GM23338 (cell line): Measurements from ENCODE around the gene THRB. TPM values are rescaled to one million over a fixed set of nuclear protein-coding genes. Genes with fewer than 3 reads are reported as not detected.
"Not testable (repeated sequence)": the region's sequence is repeated elsewhere in the genome, so short reads cannot be mapped to it uniquely, and the experiment has no call there.

ENCODE experiments used
- ATAC-seq: fragments of 200-7000 bp; cut with Tn5 transposase; 3 replicates; pipeline ENCODE4 v1.9.1; 2020
- DNase-seq: peaks from one replicate; pipeline ENCODE4 v3.0.0-alpha.2; 2015; ENCODE audit warnings: low spot score
- H2AFZ ChIP-seq: fragments of 200-600 bp; sonication (generic); 2 replicates; pipeline ENCODE4 v1.8.0; 2016; ENCODE audit warnings: antibody characterized with exemption, mild to moderate bottlenecking, moderate library complexity
- H3F3A ChIP-seq: fragments of 200-600 bp; sonication (generic); replicated peaks from 2 replicates; pipeline ENCODE4 v1.8.0; 2017; ENCODE audit warnings: antibody characterized with exemption, mixed run types, low read depth
- H3K27ac ChIP-seq: fragments of 200-600 bp; sonication (generic); 2 replicates; pipeline ENCODE4 v1.6.1; 2016; ENCODE audit warnings: low read depth
- H3K27me3 ChIP-seq: fragments of 200-600 bp; sonication (generic); 2 replicates; pipeline ENCODE4 v1.8.0; 2016; ENCODE audit warnings: mild to moderate bottlenecking, mixed run types, moderate library complexity; ENCODE audit not compliant: insufficient read depth
- H3K36me3 ChIP-seq: fragments of 200-600 bp; sonication (generic); 2 replicates; pipeline ENCODE4 v1.8.0; 2016; ENCODE audit warnings: mild to moderate bottlenecking; ENCODE audit not compliant: insufficient read depth
- H3K4me1 ChIP-seq: fragments of 200-600 bp; sonication (generic); 2 replicates; pipeline ENCODE4 v1.8.0; 2016; ENCODE audit warnings: mild to moderate bottlenecking, moderate library complexity; ENCODE audit not compliant: insufficient read depth
- H3K4me2 ChIP-seq: fragments of 200-600 bp; sonication (generic); 2 replicates; pipeline ENCODE4 v1.7.1; 2017; ENCODE audit warnings: mixed run types
- H3K4me3 ChIP-seq: fragments of 200-600 bp; sonication (generic); 2 replicates; pipeline ENCODE4 v1.6.1; 2016; ENCODE audit warnings: mixed run types
- H3K79me2 ChIP-seq: fragments of 200-600 bp; sonication (generic); replicated peaks from 2 replicates; pipeline ENCODE4 v1.8.0; 2017; ENCODE audit warnings: mild to moderate bottlenecking; ENCODE audit not compliant: insufficient read depth
- H3K9me2 ChIP-seq: fragments of 200-600 bp; sonication (generic); 2 replicates; pipeline ENCODE4 v1.8.0; 2017; ENCODE audit not compliant: insufficient read depth
- H4K20me1 ChIP-seq: fragments of 200-600 bp; sonication (generic); replicated peaks from 2 replicates; pipeline ENCODE4 v1.8.0; 2017; ENCODE audit warnings: mild to moderate bottlenecking; ENCODE audit not compliant: insufficient read depth
- H3K27ac Mint-ChIP-seq: 2 replicates; pipeline ENCODE4 v1.8.0; 2020; ENCODE audit warnings: inconsistent platforms, mild to moderate bottlenecking, moderate library complexity, mixed read lengths
- H3K27me3 Mint-ChIP-seq: 3 replicates; pipeline ENCODE4 v1.8.0; 2022; ENCODE audit warnings: low read depth, mild to moderate bottlenecking, moderate library complexity, mixed read lengths, inconsistent platforms; ENCODE audit not compliant: insufficient read depth, poor library complexity
- H3K36me3 Mint-ChIP-seq: 3 replicates; pipeline ENCODE4 v1.8.0; 2021; ENCODE audit warnings: low read depth, mild to moderate bottlenecking, inconsistent platforms, moderate library complexity, mixed read lengths
- H3K4me1 Mint-ChIP-seq: 3 replicates; pipeline ENCODE4 v1.8.0; 2020; ENCODE audit warnings: mild to moderate bottlenecking, inconsistent platforms, mixed read lengths
- H3K4me3 Mint-ChIP-seq: 3 replicates; pipeline ENCODE4 v1.8.0; 2021; ENCODE audit warnings: moderate library complexity, mild to moderate bottlenecking, inconsistent platforms, mixed read lengths
- H3K9me3 Mint-ChIP-seq: 3 replicates; pipeline ENCODE4 v1.8.0; 2020; ENCODE audit warnings: moderate library complexity, mild to moderate bottlenecking, inconsistent platforms, mixed read lengths
- CREB1 ChIP-seq: fragments of 250-450 bp; sonication (Bioruptor Pico); IDR thresholded peaks from 2 replicates; pipeline ENCODE4 v1.5.0; 2020; ENCODE audit warnings: low read depth, mild to moderate bottlenecking, moderate library complexity
- CTCF ChIP-seq, 2 experiments: fragments of 200-600 bp in 1 of 2; sonication (generic) in 1 of 2; conservative IDR thresholded peaks; 2 replicates each; pipeline versions ENCODE4 v1.5.1 to v1.6.1; 2016 to 2017; ENCODE audit warnings: antibody characterized with exemption in 2 of 2, low read depth in 2 of 2, mild to moderate bottlenecking in 2 of 2, moderate library complexity in 1 of 2
- EZH2 ChIP-seq: fragments of 200-600 bp; sonication (generic); IDR thresholded peaks from one replicate; pipeline ENCODE4 v1.8.0; 2017; ENCODE audit warnings: antibody characterized with exemption, mild to moderate bottlenecking, low read depth; ENCODE audit not compliant: unreplicated experiment
- NANOG ChIP-seq: IDR thresholded peaks from 2 replicates; pipeline ENCODE4 v1.6.1; 2016; ENCODE audit warnings: antibody characterized with exemption, borderline replicate concordance
- POLR2AphosphoS5 ChIP-seq: IDR thresholded peaks from 2 replicates; pipeline ENCODE4 v1.6.1; 2016; ENCODE audit warnings: antibody characterized with exemption, low read depth
- REST ChIP-seq: IDR thresholded peaks from one replicate; pipeline ENCODE4 v1.6.1; 2018; ENCODE audit warnings: antibody characterized with exemption; ENCODE audit not compliant: unreplicated experiment
- STAT1 ChIP-seq: IDR thresholded peaks from one replicate; pipeline ENCODE4 v1.6.1; 2016; ENCODE audit warnings: antibody characterized with exemption; ENCODE audit not compliant: unreplicated experiment
- ZNF331 ChIP-seq: fragments of 250-450 bp; sonication (Bioruptor Pico); IDR thresholded peaks from 2 replicates; pipeline ENCODE4 v1.5.0; 2020; ENCODE audit warnings: low read depth, mild to moderate bottlenecking, moderate library complexity
- ZNF462 ChIP-seq: fragments of 250-450 bp; sonication (Bioruptor Pico); IDR thresholded peaks from 2 replicates; pipeline ENCODE4 v1.5.0; 2020; ENCODE audit warnings: mild to moderate bottlenecking, moderate library complexity
- polyA plus RNA-seq: library from polyadenylated mRNA; unstranded; fragments of >200 nt; fragmentation: Nextera tagmentation; extraction: Ambion mirVana; gene quantifications from 2 replicates; pipeline ENCODE4 v1.2.1, GENCODE V29; 2016
- total RNA-seq: library from RNA; depleted of rRNA; stranded (reverse); fragments of >200 nt; shearing (Covaris generic); gene quantifications from 2 replicates; pipeline ENCODE4 v1.2.3, GENCODE V29; 2014

Gene THRB
- total and polyA plus RNA-seq, 2 experiments from 2014 or later = 1.7 to 3.2 TPM

GRCh38 chr3:24398712-24399111 lies 95.9 kb downstream of the THRB start:
- not testable (repeated sequence) for H4K20me1 ChIP-seq, H3K27me3 ChIP-seq, H3K27ac Mint-ChIP-seq, H3K9me3 Mint-ChIP-seq, H3K4me2 ChIP-seq, H2AFZ ChIP-seq, H3K36me3 ChIP-seq, H3K36me3 Mint-ChIP-seq, H3K79me2 ChIP-seq, H3K4me3 ChIP-seq, H3K4me3 Mint-ChIP-seq, H3K9me2 ChIP-seq, H3K27ac ChIP-seq, H3K4me1 ChIP-seq, H3K27me3 Mint-ChIP-seq, DNase-seq, ATAC-seq, H3F3A ChIP-seq
- H3K4me1 Mint-ChIP-seq = peaks cover 21% of the 10 kb centered on the region

GRCh38 chr3:24396338-24396737 lies 98.3 kb downstream of the THRB start:
- H3K36me3 Mint-ChIP-seq = no peaks in the 10 kb centered on the region
- no peak overlapping the region for H3K4me2 ChIP-seq
- no peak overlapping the region for H3K27ac Mint-ChIP-seq
- H3K9me3 Mint-ChIP-seq = peaks cover 5% of the 10 kb centered on the region; the same call in 1 of the 3 replicates
- no peak overlapping the region for H3K4me3 Mint-ChIP-seq
- H3K4me1 Mint-ChIP-seq = peaks cover 25% of the 10 kb centered on the region
- H3K79me2 ChIP-seq = no peaks in the 10 kb centered on the region
- peaks cover 3% of the 10 kb centered on the region for H3K27me3 Mint-ChIP-seq
- H3K9me2 ChIP-seq = no peaks in the 10 kb centered on the region; the same call in 1 of the 2 replicates
- H3K36me3 ChIP-seq = no peaks in the 10 kb centered on the region
- no peaks in the 10 kb centered on the region for H4K20me1 ChIP-seq
- no peak overlapping the region for H3K4me3 ChIP-seq
- ATAC-seq (peak; percentile 100), DNase-seq (peak; percentile 73)
- H3K27ac ChIP-seq = no peak overlapping the region
- H3K27me3 ChIP-seq = peaks cover 9% of the 10 kb centered on the region; the same call in 1 of the 2 replicates
- peaks cover 8% of the 10 kb centered on the region; the same call in 1 of the 2 replicates for H3K4me1 ChIP-seq
- H3F3A ChIP-seq = no peaks in the 10 kb centered on the region
- no peak for TF ChIP-seq REST
- no peak for TF ChIP-seq CREB1 (CRISPR knock-in tag)
- no peak for TF ChIP-seq EZH2
- 0 out of 4 replicates have a peak, but pooled peaks of 1 of the 2 experiments have one; percentile 18 for TF ChIP-seq CTCF (conservative IDR thresholded peaks at IDR 0.05; ENCODE audit: low read depth in 2 of 2)
- TF ChIP-seq NANOG = no peak
- peak; percentile 93 for TF ChIP-seq ZNF462
- TF ChIP-seq POLR2AphosphoS5 = 0 out of 2 replicates have a peak, but pooled peaks have one; percentile 21
- TF ChIP-seq ZNF331 (CRISPR knock-in tag) = no peak; the same call in 1 of the 2 replicates
- no peak for TF ChIP-seq STAT1
- H2AFZ ChIP-seq = no peak overlapping the region
